Ovary (tissue), 9 donors: ENCODE measurements around the gene MEDAG. TPM values are rescaled to one million over a fixed set of nuclear protein-coding genes. Genes with fewer than 3 reads are reported as not detected.

Experiments used
- DNase-seq, 5 donors: peaks; one replicate each; pipeline ENCODE4 v3.0.0-alpha.2; 2019 to 2020
- H3K27ac ChIP-seq, 2 donors: fragments of 200-600 bp; one replicate each; pipeline versions ENCODE4 v1.5.1 to v1.8.0; 2019 to 2022
- H3K27me3 ChIP-seq: fragments of 200-600 bp; one replicate; pipeline ENCODE4 v1.8.0; 2022
- H3K36me3 ChIP-seq: fragments of 200-600 bp; sonication (generic); one replicate; pipeline ENCODE4 v1.5.1; 2019
- H3K4me1 ChIP-seq: one replicate; pipeline ENCODE4 v1.8.1; 2013; ENCODE audit warnings: mild to moderate bottlenecking, moderate library complexity; ENCODE audit not compliant: insufficient read depth
- H3K4me3 ChIP-seq: fragments of 200-600 bp; sonication (generic); one replicate; pipeline ENCODE4 v1.5.1; 2017
- H3K9me3 ChIP-seq, 2 donors: fragments of 200-600 bp in 1 of 2; sonication (generic) in 1 of 2; one replicate each; pipeline versions ENCODE4 v1.5.1 to v1.8.1; 2013 to 2019; ENCODE audit warnings: mild to moderate bottlenecking in 1 of 2, moderate library complexity in 1 of 2
- CTCF ChIP-seq, 3 donors: fragments of 450-650 bp in 2 of 3; fragments of 200-600 bp in 1 of 3; IDR thresholded peaks; one replicate each; pipeline versions ENCODE4 v1.5.1 to v1.8.0; 2016 to 2022; ENCODE audit warnings: antibody characterized with exemption in 3 of 3, mild to moderate bottlenecking in 1 of 3
- EP300 ChIP-seq: sonication (generic); formaldehyde crosslinking; IDR thresholded peaks from one replicate; pipeline ENCODE4 v1.6.1; 2017; ENCODE audit warnings: antibody characterized with exemption
- POLR2A ChIP-seq: fragments of 450-650 bp; IDR thresholded peaks from one replicate; pipeline ENCODE4 v1.6.1; 2017; ENCODE audit warnings: antibody characterized with exemption, mild to moderate bottlenecking, moderate library complexity
- WGBS, 3 donors: extraction: QIAGEN DNeasy Blood & Tissue Kit in 1 of 3; methylation state at CpG; one replicate each; pipeline versions ENCODE4 v1.1.5 to v1.1.7; 2013 to 2017; 5-methylcytosine and 5-hydroxymethylcytosine counted together
- intact Hi-C, 4 donors: fragments of 100-400 bp; cut with DNase I; formaldehyde crosslinking; loops; one replicate each; pipeline versions ENCODE4 v1.11.0 to v1.15.1; 2022 to 2023
- polyA plus RNA-seq, 2 donors: library from polyadenylated mRNA; stranded (reverse); fragments of 200-250 nt in 1 of 2; fragments of 350-450 nt in 1 of 2; fragmentation: Illumina TruSeq in 1 of 2; extraction: RNeasy Lipid Tissue Mini Kit (QIAGEN cat#74804) in 1 of 2; gene quantifications; one replicate each; pipeline ENCODE4 v1.2.3, GENCODE V29; 2013 to 2014
- total RNA-seq, 7 donors: library from RNA; depleted of rRNA in 2 of 7; stranded (reverse); fragments of >200 nt in 2 of 7; fragmentation: NEBNext Ultra II Directional in 3 of 7; extraction: Animal tissue kit (Norgen Biotek cat#: 25700) in 3 of 7; gene quantifications; one replicate each; pipeline versions ENCODE4 v1.1.0 to v1.2.4, GENCODE V29; 2016 to 2023
- donor health status: DM: no; HTN: no; CAD: no; lungs with moderate emphysema.
- donor health status: DM: no; HTN: no; CAD: no.
- donor health status: Bipolar disorder and iron deficiency.
- donor health status: DM: yes; HTN: yes; CAD: no.
- donor health status: DM: no; HTN: no; CAD: no.
- donor health status: DM: yes; HTN: yes; CAD: no.

The MEDAG gene
- total and polyA plus RNA-seq, 9 donors: 3.5 to 44.0 (median 17.2) TPM

DNA sequence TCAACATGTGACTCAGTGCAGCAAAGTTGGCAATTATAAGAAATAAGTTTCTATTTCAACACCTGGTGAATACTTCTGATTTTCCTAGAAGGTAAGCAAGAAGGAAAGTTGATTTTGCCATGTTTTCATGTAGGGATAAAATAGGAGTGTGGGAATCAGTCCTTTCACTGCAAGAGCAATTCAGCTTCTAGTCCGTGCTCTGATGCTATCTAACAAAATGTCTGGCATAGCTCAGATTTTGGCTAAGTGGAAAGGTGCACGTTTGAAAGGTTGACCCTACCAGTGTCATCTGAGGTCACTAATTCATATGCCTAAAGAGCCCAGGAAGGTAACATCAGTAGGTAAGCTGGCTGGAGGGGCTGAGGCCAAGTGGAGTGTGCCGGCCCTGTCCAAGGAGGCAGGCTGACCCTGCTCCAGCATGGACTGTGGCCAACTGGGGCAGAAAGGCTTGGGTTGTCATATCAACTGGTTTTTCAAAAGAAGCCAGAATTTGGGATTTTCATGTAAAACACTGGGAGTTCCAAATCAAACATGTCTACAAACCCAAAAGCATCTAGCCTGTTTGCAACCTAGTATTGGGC, 38.9 kb upstream of the MEDAG start:
- no peaks in the 10 kb centered on the region for H3K36me3 ChIP-seq
- WGBS, 3 donors: 33 to 42% (median 38%) methylated on average over 3 of the region's 3 CpGs
- no peak overlapping the region for H3K4me3 ChIP-seq
- H3K9me3 ChIP-seq: no peaks in the 10 kb centered on the region
- no peak for TF ChIP-seq EP300
- no peak for TF ChIP-seq POLR2A
- no peak for TF ChIP-seq CTCF (IDR thresholded peaks at IDR 0.05)
- H3K27ac ChIP-seq: peak overlapping the region in 1 of 2 donors; percentile 81
- H3K4me1 ChIP-seq: peaks cover 26% of the 10 kb centered on the region
- no peaks in the 10 kb centered on the region for H3K27me3 ChIP-seq
- intact Hi-C loops: loop anchor here in 2 of 4 donors (5.0 to 10.0 kb wide), 6 partner anchors 65 to 732 kb away; partner anchors contain the start of gene USPL1 (in 1 of the 2)
- DNase-seq: peak in 4 of 5 donors; percentile 33 to 62 (median 56)

- intact Hi-C loops: loop anchor here in 2 of 4 donors (5.0 to 10.0 kb wide), 6 partner anchors 67 to 734 kb away; partner anchors contain the start of gene USPL1 (in 1 of the 2)
- H3K9me3 ChIP-seq: no peaks in the 10 kb centered on the region
- TF ChIP-seq EP300: no peak
- TF ChIP-seq CTCF (IDR thresholded peaks at IDR 0.05): no peak
- no peak for TF ChIP-seq POLR2A
- WGBS, 3 donors: 49 to 61% (median 56%) methylated on average over 5 of the region's 5 CpGs
- no peaks in the 10 kb centered on the region for H3K27me3 ChIP-seq
- H3K4me1 ChIP-seq: peaks cover 24% of the 10 kb centered on the region
- no peak overlapping the region for H3K4me3 ChIP-seq
- no peaks in the 10 kb centered on the region for H3K36me3 ChIP-seq
- no peak for DNase-seq
- H3K27ac ChIP-seq: peak overlapping the region in 1 of 2 donors; percentile 71
Observed at GRCh38 chr13:30868799-30869470, 37.1 kb upstream of the MEDAG start.

DNA sequence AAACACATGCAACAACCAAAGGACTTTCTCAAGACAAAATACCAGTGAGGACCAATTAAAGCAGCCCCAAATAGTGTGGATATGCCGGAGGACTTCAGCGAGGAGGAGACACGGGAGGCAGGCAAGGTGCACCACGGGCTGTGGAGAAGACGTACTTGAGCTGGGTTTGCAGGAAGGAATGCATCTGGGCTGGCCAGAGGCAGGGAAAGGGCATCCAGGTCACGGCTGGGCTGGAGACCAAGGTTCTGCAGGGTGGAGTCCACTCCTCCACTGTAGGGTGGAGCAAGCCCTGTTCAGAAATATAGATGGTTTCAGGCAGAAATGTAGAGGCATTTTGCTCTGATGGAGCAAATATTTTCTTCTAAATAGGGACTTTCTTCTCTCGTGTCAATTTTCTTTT, 36.6 kb upstream of the MEDAG start:
- no peaks in the 10 kb centered on the region for H3K27me3 ChIP-seq
- H3K4me1 ChIP-seq: peaks cover 20% of the 10 kb centered on the region
- WGBS, 3 donors: 23 to 30% (median 25%) methylated on average over 7 of the region's 7 CpGs

More for the DNA sequence above, 36.6 kb upstream of the MEDAG start:
- intact Hi-C loops: loop anchor here in 2 of 4 donors (5.0 to 10.0 kb wide), 6 partner anchors 67 to 735 kb away; partner anchors contain the start of gene USPL1 (in 1 of the 2)
- Histone ChIP-seq H3K27ac (peak overlapping the region; percentile 71 to 80), H3K36me3 (no peaks in the 10 kb centered on the region), H3K4me3 (no peak overlapping the region), H3K9me3 (no peaks in the 10 kb centered on the region)
- DNase-seq: peak; percentile 56 to 86 (median 70)
- no peak for TF ChIP-seq EP300
- TF ChIP-seq CTCF (IDR thresholded peaks at IDR 0.05): no peak
- no peak for TF ChIP-seq POLR2A
